GM12891 (cell line): ENCODE results near the gene LUZP2.

Experiments used
- PAX5 ChIP-seq: IDR thresholded peaks from 2 replicates; pipeline ENCODE4 v1.6.1; 2011; ENCODE audit warnings: low read length, moderate library complexity, mild to moderate bottlenecking; ENCODE audit not compliant: insufficient read depth, severe bottlenecking
- POLR2A ChIP-seq: IDR thresholded peaks from 2 replicates; pipeline ENCODE4 v1.6.1; 2011; ENCODE audit warnings: low read depth, low read length, control low read depth
- POLR2AphosphoS5 ChIP-seq: IDR thresholded peaks from 2 replicates; pipeline ENCODE4 v1.6.1; 2011; ENCODE audit warnings: low read depth, low read length, control low read depth
- SPI1 ChIP-seq: IDR thresholded peaks from 2 replicates; pipeline ENCODE4 v1.6.1; 2011; ENCODE audit warnings: low read depth, low read length, control low read depth
- TAF1 ChIP-seq: IDR thresholded peaks from 2 replicates; pipeline ENCODE4 v1.6.1; 2011; ENCODE audit warnings: low read depth, low read length, control low read depth

DNA sequence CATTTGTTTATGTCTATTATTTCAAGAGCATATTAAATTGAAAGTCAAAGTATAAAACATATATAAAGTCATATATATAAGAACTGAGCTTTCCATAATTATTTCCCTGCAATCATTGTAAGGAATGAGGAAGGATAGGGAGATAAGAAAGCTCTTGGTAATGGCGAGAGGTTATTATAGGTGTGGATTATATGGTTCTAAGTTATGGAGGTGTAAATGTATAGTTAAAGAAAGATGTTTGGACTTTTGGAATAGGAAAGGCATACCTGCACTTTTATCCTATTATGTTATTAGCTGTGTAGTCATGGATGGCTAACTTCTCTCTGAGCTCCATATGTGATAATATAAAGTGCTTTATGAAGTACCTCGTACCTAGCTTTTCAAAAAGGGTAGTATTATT is 127.6 kb downstream of the LUZP2 start:
- TF ChIP-seq POLR2AphosphoS5 = no peak
- TF ChIP-seq POLR2A = no peak
- TF ChIP-seq TAF1 = no peak
- no peak for TF ChIP-seq SPI1
- TF ChIP-seq PAX5 = no peak
